Measurements from ENCODE around the gene EP300. TPM values are rescaled to one million over a fixed set of nuclear protein-coding genes. Genes with fewer than 3 reads are reported as not detected.

Gene EP300
- total and polyA plus RNA-seq, 3 donors from 2014 or later: 59.2 to 242 (median 221) TPM

- Histone ChIP-seq H3K36me3 (ENCODE audit: low read depth, missing control alignments) (no peaks in the 10 kb centered on the region), H3K4me1 (peaks cover 23% of the 10 kb centered on the region), H3K27ac (peak overlapping the region; percentile 100), H3K4me3 (peak overlapping the region; percentile 88 to 97), H3K9me3 (no peaks in the 10 kb centered on the region), H3K27me3 (no peaks in the 10 kb centered on the region)
- TF ChIP-seq, protein P1, sequence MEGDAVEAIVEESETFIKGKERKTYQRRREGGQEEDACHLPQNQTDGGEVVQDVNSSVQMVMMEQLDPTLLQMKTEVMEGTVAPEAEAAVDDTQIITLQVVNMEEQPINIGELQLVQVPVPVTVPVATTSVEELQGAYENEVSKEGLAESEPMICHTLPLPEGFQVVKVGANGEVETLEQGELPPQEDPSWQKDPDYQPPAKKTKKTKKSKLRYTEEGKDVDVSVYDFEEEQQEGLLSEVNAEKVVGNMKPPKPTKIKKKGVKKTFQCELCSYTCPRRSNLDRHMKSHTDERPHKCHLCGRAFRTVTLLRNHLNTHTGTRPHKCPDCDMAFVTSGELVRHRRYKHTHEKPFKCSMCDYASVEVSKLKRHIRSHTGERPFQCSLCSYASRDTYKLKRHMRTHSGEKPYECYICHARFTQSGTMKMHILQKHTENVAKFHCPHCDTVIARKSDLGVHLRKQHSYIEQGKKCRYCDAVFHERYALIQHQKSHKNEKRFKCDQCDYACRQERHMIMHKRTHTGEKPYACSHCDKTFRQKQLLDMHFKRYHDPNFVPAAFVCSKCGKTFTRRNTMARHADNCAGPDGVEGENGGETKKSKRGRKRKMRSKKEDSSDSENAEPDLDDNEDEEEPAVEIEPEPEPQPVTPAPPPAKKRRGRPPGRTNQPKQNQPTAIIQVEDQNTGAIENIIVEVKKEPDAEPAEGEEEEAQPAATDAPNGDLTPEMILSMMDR (IDR thresholded peaks at IDR 0.05): no peak
- TF ChIP-seq POLR2A (IDR thresholded peaks at IDR 0.05): peak; percentile 96
- DNase-seq: peak; percentile 99
- intact Hi-C loops (cut with DNase I; ENCODE audit: low total_unique reads): loop anchor here (2.0 to 5.0 kb wide), 2 partner anchors 69 to 141 kb away; partner anchors contain the start of gene RBX1
- 0 to 1% methylated on average over 51 to 62 of the region's 67 CpGs for WGBS, 2 donors
Observed at GRCh38 chr22:41091132-41092022, 1.0 kb upstream of the EP300 start.

DNA sequence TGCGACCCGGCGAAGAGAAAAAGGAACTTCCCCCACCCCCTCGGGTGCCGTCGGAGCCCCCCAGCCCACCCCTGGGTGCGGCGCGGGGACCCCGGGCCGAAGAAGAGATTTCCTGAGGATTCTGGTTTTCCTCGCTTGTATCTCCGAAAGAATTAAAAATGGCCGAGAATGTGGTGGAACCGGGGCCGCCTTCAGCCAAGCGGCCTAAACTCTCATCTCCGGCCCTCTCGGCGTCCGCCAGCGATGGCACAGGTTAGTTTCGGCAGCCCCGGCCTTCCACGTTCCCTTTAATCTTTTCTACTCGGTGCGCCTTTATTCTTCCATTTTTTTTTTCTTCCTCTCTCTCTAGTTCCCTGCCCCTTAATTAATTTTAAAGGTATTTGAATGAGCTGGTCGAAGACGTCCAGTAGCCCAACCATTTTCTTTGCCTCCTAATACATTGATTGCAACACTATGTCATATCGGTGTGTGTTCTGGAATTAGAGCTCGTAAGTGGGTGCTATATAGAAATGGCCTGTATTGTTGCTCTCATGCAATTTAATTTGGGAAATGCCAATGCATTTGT, 537 bp downstream of the EP300 start:
- Histone ChIP-seq H3K4me3 (peak overlapping the region; percentile 88 to 97), H3K27me3 (no peaks in the 10 kb centered on the region), H3K9me3 (no peaks in the 10 kb centered on the region), H3K4me1 (peaks cover 27% of the 10 kb centered on the region), H3K27ac (peak overlapping the region; percentile 100), H3K36me3 (ENCODE audit: low read depth, missing control alignments) (no peaks in the 10 kb centered on the region)
- WGBS, 2 donors: 0% methylated on average over 20 to 31 of the region's 31 CpGs
- intact Hi-C loops (cut with DNase I; ENCODE audit: low total_unique reads): loop anchor here (2.0 to 5.0 kb wide), 2 partner anchors 71 to 142 kb away; partner anchors contain the start of gene RBX1
- no peak for TF ChIP-seq POLR2A (IDR thresholded peaks at IDR 0.05)
- TF ChIP-seq, protein P1 (IDR thresholded peaks at IDR 0.05): no peak
- peak; percentile 44 for DNase-seq

DNA sequence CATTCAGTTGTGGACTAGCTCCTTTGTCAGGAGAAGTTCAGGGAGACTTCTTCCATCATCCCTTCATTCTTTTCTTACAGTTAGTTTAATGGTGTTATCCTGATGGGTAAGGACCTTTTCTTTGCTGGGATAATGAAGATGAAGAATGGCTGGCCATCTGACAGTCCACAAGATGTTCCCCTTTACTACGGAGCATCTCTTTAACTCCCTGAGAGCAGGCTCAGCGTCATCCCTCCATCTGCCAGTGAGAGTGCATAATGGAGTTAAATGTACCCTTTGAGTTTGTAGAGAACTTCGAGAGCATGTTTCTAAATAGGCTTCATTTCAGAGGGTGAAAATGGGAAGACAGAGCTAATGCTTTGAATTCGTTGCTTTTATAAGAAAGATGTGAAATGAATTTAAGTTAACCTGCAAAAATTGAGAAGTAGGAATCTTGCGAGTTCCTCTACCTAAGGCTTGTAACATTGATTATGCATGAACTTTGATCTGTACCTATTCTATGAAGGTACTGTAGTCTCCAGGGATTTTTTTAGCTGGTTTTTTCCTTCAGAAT, 1.7 kb downstream of the EP300 start:
- no peak for TF ChIP-seq POLR2A (IDR thresholded peaks at IDR 0.05)
- TF ChIP-seq, protein P1 (IDR thresholded peaks at IDR 0.05): no peak
- intact Hi-C loops (cut with DNase I; ENCODE audit: low total_unique reads): loop anchor here (5.0 kb wide), 1 partner anchor 72 kb away; no protein-coding TSS in a partner anchor

DNA sequence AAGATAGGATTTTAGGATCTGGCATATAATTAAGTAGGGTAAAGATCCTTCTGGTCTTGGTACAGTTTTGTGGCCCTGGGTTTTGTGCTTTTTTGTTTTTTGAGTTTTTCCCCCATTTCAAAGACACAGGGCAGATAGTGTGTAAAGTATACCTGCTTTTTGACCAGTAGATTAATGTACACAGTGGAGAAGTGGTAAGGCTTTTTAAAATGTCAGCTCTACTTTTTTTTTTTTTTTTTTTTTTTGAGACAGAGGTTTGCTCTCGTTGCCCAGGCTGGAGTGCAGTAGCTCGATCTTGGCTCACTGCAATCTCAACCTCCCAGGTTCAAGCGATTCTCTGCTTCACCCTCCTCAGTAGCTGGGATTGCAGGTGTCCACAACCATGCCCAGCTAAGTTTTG, 4.0 kb downstream of the EP300 start:
- no peak overlapping the region for H3K4me3 ChIP-seq
- WGBS, 2 donors: 33 to 44% methylated on average over 3 of the region's 3 CpGs
- no peaks in the 10 kb centered on the region for H3K27me3 ChIP-seq
- DNase-seq: no peak
- no peak overlapping the region for H3K27ac ChIP-seq
- no peaks in the 10 kb centered on the region for H3K36me3 ChIP-seq (ENCODE audit: low read depth, missing control alignments)
- H3K9me3 ChIP-seq: no peaks in the 10 kb centered on the region
- intact Hi-C loops (cut with DNase I; ENCODE audit: low total_unique reads): no loop called here
- TF ChIP-seq POLR2A (IDR thresholded peaks at IDR 0.05): no peak
- TF ChIP-seq, protein P1 (IDR thresholded peaks at IDR 0.05): no peak
- peaks cover 43% of the 10 kb centered on the region for H3K4me1 ChIP-seq

More for the DNA sequence above, 1.7 kb downstream of the EP300 start:
- DNase-seq: peak; percentile 58
- Histone ChIP-seq H3K9me3 (no peaks in the 10 kb centered on the region), H3K4me1 (peaks cover 30% of the 10 kb centered on the region), H3K27ac (peak overlapping the region; percentile 42 to 100), H3K4me3 (peak overlapping the region; percentile 88 to 97), H3K36me3 (ENCODE audit: low read depth, missing control alignments) (no peaks in the 10 kb centered on the region), H3K27me3 (no peaks in the 10 kb centered on the region)
- WGBS, 2 donors: 2 to 4% methylated on average over 5 of the region's 5 CpGs

Measured in testis (tissue), 3 donors.